GM21737 (cell line): ENCODE data around the gene LRMDA.
"Not testable (repeated sequence)": the region's sequence is repeated elsewhere in the genome, so short reads cannot be mapped to it uniquely, and the experiment has no call there.

Experiments
- ATAC-seq: cut with Tn5 transposase; IDR thresholded peaks from one replicate; pipeline ENCODE4 v1.9.1; 2021; ENCODE audit warnings: mild to moderate bottlenecking, moderate library complexity; ENCODE audit not compliant: unreplicated experiment

The LRMDA gene

GRCh38 chr10:76051007-76051936, 619.8 kb downstream of the LRMDA start:
- no peak for ATAC-seq

- ATAC-seq, result no peak
Observed at GRCh38 chr10:76052682-76053503, 621.5 kb downstream of the LRMDA start.

GRCh38 chr10:76055466-76055865, 624.0 kb downstream of the LRMDA start:
- no peak for ATAC-seq

GRCh38 chr10:76055963-76056362, 624.5 kb downstream of the LRMDA start:
- no peak for ATAC-seq

- ATAC-seq, result not testable (repeated sequence)
Observed at GRCh38 chr10:76060993-76061392, 629.6 kb downstream of the LRMDA start.

- ATAC-seq, result no peak
Observed at GRCh38 chr10:76066457-76066856, 635.0 kb downstream of the LRMDA start.

GRCh38 chr10:76067447-76067846, 636.0 kb downstream of the LRMDA start:
- no peak for ATAC-seq

- no peak for ATAC-seq
Observed at GRCh38 chr10:76068856-76069255, 637.4 kb downstream of the LRMDA start.

- no peak for ATAC-seq
Observed at GRCh38 chr10:76070916-76071315, 639.5 kb downstream of the LRMDA start.

- no peak for ATAC-seq
Observed at GRCh38 chr10:76071653-76072365, 640.4 kb downstream of the LRMDA start.

- no peak for ATAC-seq
Observed at GRCh38 chr10:76072384-76072783, 641.0 kb downstream of the LRMDA start.

GRCh38 chr10:76073524-76073923, 642.1 kb downstream of the LRMDA start:
- ATAC-seq, result no peak

GRCh38 chr10:76074659-76075058, 643.2 kb downstream of the LRMDA start:
- no peak for ATAC-seq

- no peak for ATAC-seq
Observed at GRCh38 chr10:76080451-76080850, 649.0 kb downstream of the LRMDA start.

GRCh38 chr10:76080991-76081390, 649.6 kb downstream of the LRMDA start:
- no peak for ATAC-seq

- no peak for ATAC-seq
Observed at GRCh38 chr10:76082232-76082631, 650.8 kb downstream of the LRMDA start.

- no peak for ATAC-seq
Observed at GRCh38 chr10:76082956-76083355, 651.5 kb downstream of the LRMDA start.

GRCh38 chr10:76085002-76085816, 653.8 kb downstream of the LRMDA start:
- ATAC-seq, result no peak

- ATAC-seq, result no peak
Observed at GRCh38 chr10:76085817-76086167, 654.4 kb downstream of the LRMDA start.

GRCh38 chr10:76086170-76086760, 654.8 kb downstream of the LRMDA start:
- ATAC-seq, result no peak
